Measurements from ENCODE around the gene SEC61B.

- no peak for TF ChIP-seq CTCF (IDR thresholded peaks at IDR 0.05)
- TF ChIP-seq EZH2 (IDR thresholded peaks at IDR 0.05) = no peak
- no peak for TF ChIP-seq EZH2phosphoT487 (IDR thresholded peaks at IDR 0.05)
These were observed 20.5 kb upstream of the SEC61B start for GRCh38 chr9:99201603-99202002.

Measured in neural progenitor cell (in vitro differentiated cells).